K562 (cell line): Measurements from ENCODE around the gene DSC1. TPM values are rescaled to one million over a fixed set of nuclear protein-coding genes. Genes with fewer than 3 reads are reported as not detected.

Experiments used
- BRD9 ChIP-seq: fragments of 450-650 bp; IDR thresholded peaks from 2 replicates; pipeline ENCODE4 v1.6.1; 2018; ENCODE audit warnings: low read depth; ENCODE audit not compliant: partially characterized antibody
- CHD1 ChIP-seq: fragments of 200-600 bp; sonication (generic); IDR thresholded peaks from one replicate; pipeline ENCODE4 v1.6.1; 2012; ENCODE audit warnings: mild to moderate bottlenecking, moderate library complexity, low read length, inconsistent platforms
- ERF ChIP-seq: fragments of 450-650 bp; formaldehyde crosslinking; IDR thresholded peaks from 2 replicates; pipeline ENCODE4 v1.4.0; 2020; ENCODE audit warnings: mild to moderate bottlenecking, mixed read lengths
- ETV6 ChIP-seq, 3 experiments: fragments of 150-350 bp in 1 of 3; sonication (generic) in 1 of 3; formaldehyde crosslinking in 1 of 3; IDR thresholded peaks; 2 replicates each; pipeline versions ENCODE4 v1.6.1 to v1.8.0; 2014 to 2022; ENCODE audit warnings: borderline replicate concordance in 2 of 3, low read depth in 2 of 3, antibody characterized with exemption in 1 of 3, low read length in 1 of 3, mild to moderate bottlenecking in 1 of 3, missing genetic modification reagents in 1 of 3
- GATAD2A ChIP-seq: fragments of 450-650 bp; IDR thresholded peaks from 2 replicates; pipeline ENCODE4 v1.6.1; 2017
- HDAC1 ChIP-seq, 2 experiments: fragments of 450-650 bp; IDR thresholded peaks; 2 replicates each; pipeline ENCODE4 v1.6.1; 2016 to 2017; ENCODE audit warnings: inconsistent platforms in 1 of 2, mild to moderate bottlenecking in 1 of 2, moderate library complexity in 1 of 2
- HMGXB4 ChIP-seq: sonication (generic); formaldehyde crosslinking; IDR thresholded peaks from 2 replicates; pipeline ENCODE4 v1.8.1; 2023; ENCODE audit warnings: mild to moderate bottlenecking, missing genetic modification reagents
- IRF1 ChIP-seq: sonication (generic); formaldehyde crosslinking; IDR thresholded peaks from 2 replicates; pipeline ENCODE4 v1.8.0; 2022; ENCODE audit warnings: missing genetic modification reagents, mild to moderate bottlenecking, borderline replicate concordance
- JUN ChIP-seq, 2 experiments: sonication (generic) in 1 of 2; formaldehyde crosslinking in 1 of 2; IDR thresholded peaks; 2 replicates each; pipeline versions ENCODE4 v1.6.1 to v1.8.0; 2012 to 2022; ENCODE audit warnings: borderline replicate concordance in 2 of 2, mild to moderate bottlenecking in 2 of 2, improper control_type of control experiment in 1 of 2, low read depth in 1 of 2, low read length in 1 of 2, missing genetic modification reagents in 1 of 2
- MECOM ChIP-seq: fragments of 250-450 bp; sonication (Bioruptor Pico); IDR thresholded peaks from 2 replicates; pipeline ENCODE4 v1.8.0; 2022; ENCODE audit warnings: inconsistent platforms
- MTA1 ChIP-seq: fragments of 450-650 bp; IDR thresholded peaks from 2 replicates; pipeline ENCODE4 v1.6.1; 2017; ENCODE audit warnings: borderline replicate concordance
- NFRKB ChIP-seq: fragments of 450-650 bp; IDR thresholded peaks from 2 replicates; pipeline ENCODE4 v1.6.1; 2016; ENCODE audit warnings: low read depth
- PCBP1 ChIP-seq: fragments of 200-400 bp; formaldehyde crosslinking; IDR thresholded peaks from 2 replicates; pipeline ENCODE4 v1.6.1; 2018; ENCODE audit warnings: mild to moderate bottlenecking, low read depth, low read length; ENCODE audit not compliant: poor library complexity, severe bottlenecking
- PHB ChIP-seq: fragments of 250-450 bp; sonication (Bioruptor Pico); IDR thresholded peaks from 2 replicates; pipeline ENCODE4 v1.5.0; 2021
- PRPF4 ChIP-seq: fragments of 200-400 bp; formaldehyde crosslinking; IDR thresholded peaks from one replicate; pipeline ENCODE4 v1.6.1; 2017; ENCODE audit warnings: low read length, low read depth, mild to moderate bottlenecking; ENCODE audit not compliant: insufficient read depth, poor library complexity, severe bottlenecking
- RAD21 ChIP-seq, 2 experiments: fragments of 250-450 bp in 1 of 2; fragments of 450-650 bp in 1 of 2; sonication (Bioruptor Pico) in 1 of 2; formaldehyde crosslinking in 1 of 2; IDR thresholded peaks in 1 of 2; conservative IDR thresholded peaks in 1 of 2; 2 replicates each; pipeline versions ENCODE4 v1.4.0 to v1.8.0; 2020 to 2022; ENCODE audit warnings: mild to moderate bottlenecking in 2 of 2, moderate library complexity in 1 of 2
- RBM17 ChIP-seq: fragments of 200-400 bp; formaldehyde crosslinking; IDR thresholded peaks from 2 replicates; pipeline ENCODE4 v1.6.1; 2017; ENCODE audit warnings: low read depth, mild to moderate bottlenecking, low read length, borderline replicate concordance
- SMARCA4 ChIP-seq: fragments of 450-650 bp; IDR thresholded peaks from 2 replicates; pipeline ENCODE4 v1.6.1; 2016
- SNIP1 ChIP-seq: fragments of 450-650 bp; IDR thresholded peaks from 2 replicates; pipeline ENCODE4 v1.7.1; 2017; ENCODE audit warnings: low read depth, mild to moderate bottlenecking
- SRF ChIP-seq, 2 experiments: fragments of 250-450, 450-650 bp in 1 of 2; sonication (Bioruptor Pico) in 1 of 2; sonication (generic) in 1 of 2; formaldehyde crosslinking; IDR thresholded peaks; 2 replicates each; pipeline versions ENCODE4 v1.5.0 to v1.5.1; 2020 to 2022; ENCODE audit warnings: mild to moderate bottlenecking in 1 of 2, missing genetic modification reagents in 1 of 2
- TAF1 ChIP-seq: IDR thresholded peaks from 2 replicates; pipeline ENCODE4 v1.6.1; 2011; ENCODE audit warnings: mild to moderate bottlenecking, low read length, moderate library complexity; ENCODE audit not compliant: insufficient read depth, control insufficient read depth, severe bottlenecking; ENCODE audit errors: extremely low read depth
- TCF3 ChIP-seq: sonication (generic); formaldehyde crosslinking; IDR thresholded peaks from 2 replicates; pipeline ENCODE4 v1.4.0; 2020; ENCODE audit warnings: mild to moderate bottlenecking, missing genetic modification reagents
- ZC3H8 ChIP-seq: fragments of 450-650 bp; IDR thresholded peaks from 2 replicates; pipeline ENCODE4 v1.6.1; 2017
- ZNF134 ChIP-seq: fragments of 250-450 bp; sonication (Bioruptor Pico); conservative IDR thresholded peaks from 2 replicates; pipeline ENCODE4 v1.4.0; 2020
- ZNF23 ChIP-seq: fragments of 250-450 bp; sonication (Bioruptor Pico); IDR thresholded peaks from 2 replicates; pipeline ENCODE4 v1.4.0; 2020; ENCODE audit warnings: mild to moderate bottlenecking
- ZNF274 ChIP-seq: IDR thresholded peaks from 2 replicates; pipeline ENCODE4 v1.6.1; 2011; ENCODE audit warnings: low read depth, mild to moderate bottlenecking, low read length, moderate library complexity, borderline replicate concordance
- ZNF764 ChIP-seq: fragments of 250-450 bp; sonication (Bioruptor Pico); IDR thresholded peaks from 2 replicates; pipeline ENCODE4 v1.4.0; 2020; ENCODE audit warnings: low read depth, mild to moderate bottlenecking, moderate library complexity
- polyA plus RNA-seq, 8 experiments: library from polyadenylated mRNA; depleted of rRNA in 4 of 8; stranded (reverse) in 5 of 8; unstranded in 3 of 8; fragments of >200 nt; fragmentation: Nextera tagmentation in 2 of 8; fragmentation: Illumina TruSeq in 1 of 8; extraction: Ambion mirVana in 2 of 8; extraction: Trizol in 1 of 8; gene quantifications; 2 replicates each; pipeline versions ENCODE4 v1.2.1 to v1.2.3, GENCODE V29; 2011 to 2014; ENCODE audit warnings: inconsistent platforms in 1 of 8, missing spikeins in 1 of 8
- total RNA-seq, 7 experiments: library from RNA; depleted of rRNA in 6 of 7; stranded (reverse); fragments of >200 nt in 6 of 7; fragmentation: Illumina TruSeq in 2 of 7; extraction: Trizol in 2 of 7; gene quantifications; 2 replicates each; pipeline versions ENCODE4 v1.2.1 to v1.2.3, GENCODE V29; 2011 to 2021; ENCODE audit warnings: low replicate concordance in 1 of 7

Gene DSC1
- total and polyA plus RNA-seq, 9 of the 15 experiments (the other 6 are each of a cell fraction or from before 2014, with no cell fraction given): 0.04 to 0.07 (median 0.05) TPM; not detected in 4

- TF ChIP-seq HMGXB4: no peak
- no peak for TF ChIP-seq SNIP1
- no peak for TF ChIP-seq ETV6 (IDR thresholded peaks at IDR 0.05; ENCODE audit: borderline replicate concordance in 1 of 2, low read depth in 2 of 2, low read length in 1 of 2)
- TF ChIP-seq ETV6 (CRISPR knock-in tag; IDR thresholded peaks at IDR 0.05; ENCODE audit: borderline replicate concordance): no peak
- TF ChIP-seq CHD1: peak; percentile 17
- no peak for TF ChIP-seq NFRKB
- TF ChIP-seq PCBP1: peak; percentile 14
- no peak for TF ChIP-seq ZNF134 (CRISPR knock-in tag)
- TF ChIP-seq MECOM (CRISPR knock-in tag): no peak
- TF ChIP-seq GATAD2A: 0 out of 2 replicates have a peak, but pooled peaks have one; percentile 23
- no peak for TF ChIP-seq RBM17
- 0 out of 4 replicates have a peak, but pooled peaks of 1 of the 2 experiments have one; percentile 20 for TF ChIP-seq SRF (CRISPR knock-in tag; IDR thresholded peaks at IDR 0.05)
- no peak for TF ChIP-seq ZC3H8
- no peak for TF ChIP-seq ZNF23 (CRISPR knock-in tag)
- TF ChIP-seq HDAC1 (IDR thresholded peaks at IDR 0.05): no peak
- TF ChIP-seq SMARCA4: no peak
- TF ChIP-seq IRF1 (CRISPR knock-in tag): no peak
- no peak for TF ChIP-seq ZNF274
- no peak for TF ChIP-seq JUN (IDR thresholded peaks at IDR 0.05; ENCODE audit: borderline replicate concordance, low read depth, low read length)
- no peak for TF ChIP-seq JUN (CRISPR knock-in tag; IDR thresholded peaks at IDR 0.05; ENCODE audit: borderline replicate concordance)
- 0 out of 4 replicates have a peak, but pooled peaks of 1 of the 2 experiments have one; percentile 13 for TF ChIP-seq RAD21 (CRISPR knock-in tag; conservative IDR thresholded peaks at IDR 0.05 in 1 of 2, IDR thresholded peaks at IDR 0.05 in 1 of 2)
- TF ChIP-seq PRPF4: no peak
- TF ChIP-seq PHB (CRISPR knock-in tag): 0 out of 2 replicates have a peak, but pooled peaks have one; percentile 4
- 0 out of 2 replicates have a peak, but pooled peaks have one; percentile 17 for TF ChIP-seq ZNF764 (CRISPR knock-in tag)
- peak; percentile 33 for TF ChIP-seq TAF1
- TF ChIP-seq ERF (CRISPR knock-in tag): 0 out of 2 replicates have a peak, but pooled peaks have one; percentile 41
- 0 out of 2 replicates have a peak, but pooled peaks have one; percentile 31 for TF ChIP-seq TCF3 (CRISPR knock-in tag)
- TF ChIP-seq MTA1: no peak
- TF ChIP-seq BRD9: no peak
Observed at GRCh38 chr18:31102025-31102684, 60.5 kb downstream of the DSC1 start, which contains the start of gene DSC2 (continued).
